Mesendoderm (in vitro differentiated cells): Measurements from ENCODE around the gene FIGN.

Experiments
- DNase-seq: peaks from one replicate; pipeline ENCODE4 v3.0.0; 2013
- H2AK5ac ChIP-seq: 2 replicates; pipeline ENCODE4 v1.6.1; 2013; ENCODE audit warnings: low read length, inconsistent platforms
- H2BK120ac ChIP-seq: 2 replicates; pipeline ENCODE4 v1.6.1; 2013; ENCODE audit warnings: low read depth, mild to moderate bottlenecking, low read length, moderate library complexity, mixed read lengths
- H2BK15ac ChIP-seq: replicated peaks from 2 replicates; pipeline ENCODE4 v1.6.1; 2013; ENCODE audit warnings: low read depth, mild to moderate bottlenecking, moderate library complexity
- H2BK5ac ChIP-seq: 2 replicates; pipeline ENCODE4 v1.6.1; 2013; ENCODE audit warnings: low read length, inconsistent platforms
- H3K18ac ChIP-seq: 2 replicates; pipeline ENCODE4 v1.6.1; 2013; ENCODE audit warnings: mild to moderate bottlenecking, low read length, mixed read lengths
- H3K23ac ChIP-seq: one replicate; pipeline ENCODE4 v1.6.1; 2013; ENCODE audit warnings: low read length
- H3K27ac ChIP-seq: 2 replicates; pipeline ENCODE4 v1.5.1; 2013; ENCODE audit warnings: low read depth, mild to moderate bottlenecking, inconsistent platforms, low read length, moderate library complexity
- H3K27me3 ChIP-seq: 2 replicates; pipeline ENCODE4 v1.6.1; 2013; ENCODE audit warnings: low read length, control low read depth, mild to moderate bottlenecking, inconsistent platforms; ENCODE audit not compliant: insufficient read depth, poor library complexity
- H3K36me3 ChIP-seq: 2 replicates; pipeline ENCODE4 v1.6.1; 2013; ENCODE audit warnings: low read length, inconsistent platforms; ENCODE audit not compliant: control insufficient read depth, insufficient read depth
- H3K4ac ChIP-seq: one replicate; pipeline ENCODE4 v1.6.1; 2013; ENCODE audit warnings: low read depth, mild to moderate bottlenecking, low read length, moderate library complexity
- H3K4me1 ChIP-seq: 2 replicates; pipeline ENCODE4 v1.6.1; 2013; ENCODE audit warnings: low read depth, low read length, inconsistent platforms; ENCODE audit not compliant: control insufficient read depth
- H3K4me2 ChIP-seq: 2 replicates; pipeline ENCODE4 v1.6.1; 2013; ENCODE audit warnings: low read length
- H3K4me3 ChIP-seq: 2 replicates; pipeline ENCODE4 v1.5.1; 2013; ENCODE audit warnings: mild to moderate bottlenecking, low read length
- H3K56ac ChIP-seq: one replicate; pipeline ENCODE4 v1.6.1; 2013; ENCODE audit warnings: low read length
- H3K79me1 ChIP-seq: 2 replicates; pipeline ENCODE4 v1.6.1; 2013; ENCODE audit warnings: low read length, inconsistent platforms
- H3K79me2 ChIP-seq: 2 replicates; pipeline ENCODE4 v1.6.1; 2013; ENCODE audit warnings: mild to moderate bottlenecking, low read length; ENCODE audit not compliant: control insufficient read depth, insufficient read depth
- H3K9ac ChIP-seq: 2 replicates; pipeline ENCODE4 v1.6.1; 2013; ENCODE audit warnings: low read length, inconsistent platforms
- H4K5ac ChIP-seq: one replicate; pipeline ENCODE4 v1.6.1; 2013; ENCODE audit warnings: low read length
- H4K8ac ChIP-seq: one replicate; pipeline ENCODE4 v1.6.1; 2013; ENCODE audit warnings: low read depth, mild to moderate bottlenecking, control low read depth, low read length, moderate library complexity
- WGBS: extraction: QIAGEN DNeasy Blood & Tissue Kit; methylation state at CpG from one replicate; pipeline ENCODE4 v1.1.7; 2013; ENCODE audit warnings: low lambda C conversion rate, missing lambda C conversion rate; ENCODE audit not compliant: insufficient coverage; ENCODE audit errors: extremely low coverage; 5-methylcytosine and 5-hydroxymethylcytosine counted together

The FIGN gene

DNA sequence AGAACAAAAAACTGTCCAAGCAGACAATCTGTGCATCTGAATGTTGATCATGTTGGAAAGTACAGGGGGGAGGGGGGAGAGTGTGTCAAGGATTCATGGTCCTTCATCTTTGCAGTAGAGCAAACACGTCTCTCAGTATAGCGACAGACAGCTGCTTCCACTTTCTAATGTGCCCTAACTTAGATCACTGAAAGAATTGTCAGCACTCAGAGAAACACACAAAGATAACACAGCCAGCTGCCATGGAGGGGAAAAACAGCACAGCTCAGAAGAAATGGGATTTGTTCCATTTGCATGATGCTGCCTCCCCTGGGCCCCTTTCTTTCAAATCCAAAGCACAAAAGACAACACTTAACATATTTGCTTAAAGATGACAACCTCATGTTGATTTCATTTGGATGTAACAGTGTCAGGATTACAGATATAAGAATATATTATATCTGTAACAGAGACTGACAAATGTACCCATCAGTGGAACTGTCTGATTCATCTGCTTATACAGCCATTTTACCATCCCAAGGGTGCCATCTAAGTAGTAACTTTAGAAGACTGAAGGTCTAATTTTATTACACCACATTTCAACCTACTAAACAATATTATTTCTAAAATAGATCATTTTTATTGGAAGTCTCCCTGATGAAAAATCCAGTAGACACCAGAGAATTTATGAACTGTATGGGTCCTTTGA is 17.7 kb downstream of the FIGN start:
- Histone ChIP-seq H3K23ac (no peak overlapping the region), H3K4me3 (no peak overlapping the region), H2BK15ac (no peak overlapping the region), H3K18ac (no peak overlapping the region), H3K27me3 (no peaks in the 10 kb centered on the region), H3K56ac (no peak overlapping the region), H3K4me1 (no peaks in the 10 kb centered on the region), H3K4me2 (no peak overlapping the region), H3K4ac (no peak overlapping the region), H3K79me2 (peaks cover 5% of the 10 kb centered on the region), H2AK5ac (no peak overlapping the region), H4K5ac (no peak overlapping the region), H4K8ac (no peak overlapping the region), H2BK120ac (no peak overlapping the region), H3K79me1 (peaks cover 4% of the 10 kb centered on the region), H3K27ac (no peak overlapping the region), H3K36me3 (no peaks in the 10 kb centered on the region), H3K9ac (no peak overlapping the region), H2BK5ac (no peak overlapping the region)
- no CpG with 5 or more reads among the region's 2 CpGs for WGBS
- DNase-seq, result peak; percentile 18

DNA sequence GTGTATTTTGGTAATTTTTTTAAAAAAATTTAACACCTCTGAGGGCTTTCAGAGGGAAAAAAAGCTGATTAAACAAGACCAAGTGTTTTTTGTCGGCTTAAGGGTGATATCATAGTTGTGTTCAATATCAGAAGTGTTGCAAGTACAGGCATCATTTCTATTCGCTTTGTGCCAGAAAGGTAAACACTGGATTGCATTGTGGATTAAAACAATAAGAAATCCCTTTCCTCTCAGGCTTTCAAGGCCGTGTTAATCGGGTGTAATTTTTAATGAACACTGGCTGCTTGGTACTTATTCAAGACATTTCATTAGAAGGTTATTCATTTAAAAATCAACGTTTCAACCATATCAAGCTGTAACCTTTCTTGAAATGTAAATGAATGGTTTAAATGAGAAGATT is 18.3 kb downstream of the FIGN start:
- no peak overlapping the region for H3K56ac ChIP-seq
- peaks cover 5% of the 10 kb centered on the region for H3K79me2 ChIP-seq
- no peak overlapping the region for H4K8ac ChIP-seq
- H2BK15ac ChIP-seq, result no peak overlapping the region
- no peak overlapping the region for H2AK5ac ChIP-seq
- WGBS, result no CpG with 5 or more reads among the region's 5 CpGs
- H3K18ac ChIP-seq, result no peak overlapping the region
- H2BK120ac ChIP-seq, result no peak overlapping the region
- no peak for DNase-seq
- H3K27me3 ChIP-seq, result no peaks in the 10 kb centered on the region
- H3K9ac ChIP-seq, result no peak overlapping the region
- peaks cover 4% of the 10 kb centered on the region for H3K79me1 ChIP-seq
- H2BK5ac ChIP-seq, result no peak overlapping the region
- H3K4ac ChIP-seq, result no peak overlapping the region
- H3K4me1 ChIP-seq, result no peaks in the 10 kb centered on the region
- H3K4me3 ChIP-seq, result no peak overlapping the region
- H3K23ac ChIP-seq, result no peak overlapping the region
- no peaks in the 10 kb centered on the region for H3K36me3 ChIP-seq
- H3K27ac ChIP-seq, result no peak overlapping the region
- H3K4me2 ChIP-seq, result no peak overlapping the region
- H4K5ac ChIP-seq, result no peak overlapping the region

DNA sequence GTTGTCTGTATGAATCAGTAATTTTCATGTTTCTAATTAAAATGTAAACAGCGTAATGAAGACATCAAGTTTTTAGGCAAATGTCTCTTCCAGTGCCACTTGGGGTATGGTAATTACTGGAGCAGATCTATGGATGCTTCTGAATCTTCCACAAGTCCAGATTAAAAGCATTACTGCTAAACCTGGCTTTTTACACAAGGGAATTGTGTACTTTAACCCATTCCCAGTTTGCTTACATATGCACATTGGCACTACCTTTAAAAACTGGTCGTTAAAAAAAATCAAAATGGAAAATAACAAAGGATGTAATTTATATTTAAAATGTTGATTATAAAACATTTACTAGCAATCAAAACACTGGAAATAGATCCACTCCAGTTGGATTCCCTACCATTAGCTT is 19.7 kb downstream of the FIGN start:
- Histone ChIP-seq H2BK120ac (no peak overlapping the region), H3K36me3 (no peaks in the 10 kb centered on the region), H3K4ac (no peak overlapping the region), H3K18ac (no peak overlapping the region), H3K4me2 (no peak overlapping the region), H2BK15ac (no peak overlapping the region), H3K79me2 (peaks cover 7% of the 10 kb centered on the region), H4K5ac (no peak overlapping the region), H3K79me1 (peaks cover 4% of the 10 kb centered on the region), H3K27me3 (no peaks in the 10 kb centered on the region), H3K27ac (no peak overlapping the region), H3K9ac (no peak overlapping the region), H2AK5ac (no peak overlapping the region), H3K23ac (no peak overlapping the region), H3K4me3 (no peak overlapping the region), H2BK5ac (no peak overlapping the region), H3K4me1 (no peaks in the 10 kb centered on the region), H4K8ac (no peak overlapping the region), H3K56ac (no peak overlapping the region)
- no CpG with 5 or more reads among the region's 2 CpGs for WGBS
- DNase-seq, result no peak

DNA sequence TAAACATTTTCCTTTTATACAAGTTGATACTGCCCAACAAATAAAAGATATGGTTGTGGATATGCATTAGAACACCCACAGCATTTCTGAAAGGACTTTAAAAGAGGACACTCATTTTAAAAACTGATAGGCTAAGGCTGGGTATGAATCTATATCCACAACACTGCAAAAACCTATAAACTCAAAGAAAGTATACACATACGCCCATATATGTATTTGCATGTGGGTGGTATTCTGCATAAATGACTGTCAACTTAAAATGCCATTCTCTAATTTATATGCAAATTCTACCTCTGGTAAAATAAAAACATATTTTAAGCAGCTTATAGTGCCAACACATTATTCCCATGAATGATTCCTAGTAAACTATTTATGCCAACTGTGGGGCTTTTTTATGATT is 20.1 kb downstream of the FIGN start:
- H3K4me2 ChIP-seq, result no peak overlapping the region
- no peak overlapping the region for H3K9ac ChIP-seq
- H3K36me3 ChIP-seq, result no peaks in the 10 kb centered on the region
- no peak overlapping the region for H3K4ac ChIP-seq
- H4K8ac ChIP-seq, result no peak overlapping the region
- no peak overlapping the region for H3K18ac ChIP-seq
- no peak overlapping the region for H3K56ac ChIP-seq
- no peaks in the 10 kb centered on the region for H3K4me1 ChIP-seq
- H3K23ac ChIP-seq, result no peak overlapping the region
- H2BK5ac ChIP-seq, result no peak overlapping the region
- H2BK15ac ChIP-seq, result no peak overlapping the region
- no peak for DNase-seq
- H3K27me3 ChIP-seq, result no peaks in the 10 kb centered on the region
- H2AK5ac ChIP-seq, result no peak overlapping the region
- H3K4me3 ChIP-seq, result no peak overlapping the region
- H4K5ac ChIP-seq, result no peak overlapping the region
- H3K79me2 ChIP-seq, result peaks cover 7% of the 10 kb centered on the region
- H3K27ac ChIP-seq, result no peak overlapping the region
- peaks cover 4% of the 10 kb centered on the region for H3K79me1 ChIP-seq
- WGBS, result no CpG with 5 or more reads among the region's 1 CpG
- no peak overlapping the region for H2BK120ac ChIP-seq

DNA sequence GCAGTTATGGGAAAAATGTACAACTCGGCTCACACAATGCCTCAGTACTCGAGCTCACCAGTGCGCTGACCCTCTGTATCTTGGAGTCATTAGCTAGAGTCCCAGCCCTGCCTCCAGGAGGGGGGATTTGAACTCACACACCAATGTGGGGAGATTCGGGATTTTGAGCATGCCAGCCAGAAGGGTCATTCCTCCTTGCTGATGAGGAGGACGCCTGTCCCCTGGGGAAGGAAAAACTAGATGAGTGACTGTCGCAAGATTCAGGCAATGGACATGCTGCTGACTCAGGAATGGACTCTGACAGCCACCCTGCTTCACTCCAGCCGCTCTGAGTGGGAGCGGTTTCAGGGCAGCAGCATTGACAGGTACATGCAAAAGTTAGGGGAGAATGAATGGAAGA is 20.6 kb downstream of the FIGN start:
- H3K9ac ChIP-seq, result no peak overlapping the region
- H3K36me3 ChIP-seq, result no peaks in the 10 kb centered on the region
- no peak overlapping the region for H3K27ac ChIP-seq
- no peaks in the 10 kb centered on the region for H3K27me3 ChIP-seq
- H3K4me1 ChIP-seq, result no peaks in the 10 kb centered on the region
- peak; percentile 25 for DNase-seq
- no peak overlapping the region for H2BK5ac ChIP-seq
- peaks cover 7% of the 10 kb centered on the region for H3K79me2 ChIP-seq
- no CpG with 5 or more reads among the region's 8 CpGs for WGBS
- H2BK120ac ChIP-seq, result no peak overlapping the region
- no peak overlapping the region for H3K4me2 ChIP-seq
- peak overlapping the region; percentile 54 for H3K23ac ChIP-seq
- no peak overlapping the region for H3K18ac ChIP-seq
- no peak overlapping the region for H2AK5ac ChIP-seq
- no peak overlapping the region for H4K5ac ChIP-seq
- H4K8ac ChIP-seq, result no peak overlapping the region
- no peak overlapping the region for H3K4ac ChIP-seq
- peak overlapping the region; percentile 5 for H3K56ac ChIP-seq
- no peak overlapping the region for H3K4me3 ChIP-seq
- peaks cover 4% of the 10 kb centered on the region for H3K79me1 ChIP-seq
- no peak overlapping the region for H2BK15ac ChIP-seq
